ENCODE measurements around the gene MACROD2.

- TF ChIP-seq EP300 (IDR thresholded peaks at IDR 0.05; ENCODE audit: low read depth) (no peak), POLR2A (IDR thresholded peaks at IDR 0.05) (no peak), CTCF (IDR thresholded peaks at IDR 0.05) (no peak)
These were observed 501.7 kb downstream of the MACROD2 start for GRCh38 chr20:14497004-14497403.
